Trophoblast cell (in vitro differentiated cells and primary cell): Measurements from ENCODE around the gene COPS6.

Experiments used
- DNase-seq, 2 donors: peaks; one replicate each; pipeline ENCODE4 v3.0.0-alpha.2; 2016
- H2AFZ ChIP-seq: 2 replicates; pipeline ENCODE4 v1.6.1; 2013; ENCODE audit warnings: low read length, moderate library complexity, mild to moderate bottlenecking; ENCODE audit not compliant: insufficient read depth, poor library complexity
- H2AK5ac ChIP-seq: 2 replicates; pipeline ENCODE4 v1.6.1; 2013; ENCODE audit warnings: mild to moderate bottlenecking, low read length
- H2BK120ac ChIP-seq: 2 replicates; pipeline ENCODE4 v1.6.1; 2013; ENCODE audit warnings: low read length, mild to moderate bottlenecking, moderate library complexity; ENCODE audit not compliant: insufficient read depth, poor library complexity
- H2BK12ac ChIP-seq: 2 replicates; pipeline ENCODE4 v1.6.1; 2013; ENCODE audit warnings: mild to moderate bottlenecking, low read length, moderate library complexity
- H2BK5ac ChIP-seq: 2 replicates; pipeline ENCODE4 v1.6.1; 2013; ENCODE audit warnings: low read length, low read depth, moderate library complexity, mild to moderate bottlenecking; ENCODE audit not compliant: poor library complexity
- H3K14ac ChIP-seq: 2 replicates; pipeline ENCODE4 v1.6.1; 2013; ENCODE audit warnings: mild to moderate bottlenecking, low read length
- H3K18ac ChIP-seq: 2 replicates; pipeline ENCODE4 v1.6.1; 2013; ENCODE audit warnings: mild to moderate bottlenecking, low read length
- H3K23ac ChIP-seq: 2 replicates; pipeline ENCODE4 v1.6.1; 2013; ENCODE audit warnings: low read length
- H3K27ac ChIP-seq: 2 replicates; pipeline ENCODE4 v1.5.1; 2013; ENCODE audit warnings: low read depth, mild to moderate bottlenecking, inconsistent platforms, low read length, moderate library complexity
- H3K27me3 ChIP-seq: 2 replicates; pipeline ENCODE4 v1.6.1; 2013; ENCODE audit warnings: inconsistent platforms, mild to moderate bottlenecking, low read length, moderate library complexity; ENCODE audit not compliant: insufficient read depth
- H3K36me3 ChIP-seq, 2 experiments: 1 replicate in 1 of 2; 2 replicates in 1 of 2; pipeline ENCODE4 v1.6.1; 2013; ENCODE audit warnings: low read length in 2 of 2, mild to moderate bottlenecking in 2 of 2, moderate library complexity in 1 of 2; ENCODE audit not compliant: insufficient read depth in 2 of 2, control insufficient read depth in 1 of 2
- H3K4ac ChIP-seq: 2 replicates; pipeline ENCODE4 v1.6.1; 2013; ENCODE audit warnings: low read depth, mild to moderate bottlenecking, low read length, moderate library complexity
- H3K4me1 ChIP-seq, 2 experiments: 1 replicate in 1 of 2; 2 replicates in 1 of 2; pipeline ENCODE4 v1.6.1; 2013; ENCODE audit warnings: low read length in 2 of 2, mild to moderate bottlenecking in 2 of 2, moderate library complexity in 1 of 2; ENCODE audit not compliant: insufficient read depth in 2 of 2, control insufficient read depth in 1 of 2
- H3K4me2 ChIP-seq: 2 replicates; pipeline ENCODE4 v1.6.1; 2013; ENCODE audit warnings: inconsistent platforms, mild to moderate bottlenecking, low read length, moderate library complexity
- H3K4me3 ChIP-seq: 2 replicates; pipeline ENCODE4 v1.5.1; 2013; ENCODE audit warnings: mild to moderate bottlenecking, low read depth, low read length, inconsistent platforms
- H3K79me1 ChIP-seq: one replicate; pipeline ENCODE4 v1.6.1; 2013; ENCODE audit warnings: low read length
- H3K79me2 ChIP-seq: 2 replicates; pipeline ENCODE4 v1.6.1; 2013; ENCODE audit warnings: low read length, mild to moderate bottlenecking; ENCODE audit not compliant: control insufficient read depth, insufficient read depth, poor library complexity
- H3K9ac ChIP-seq: 2 replicates; pipeline ENCODE4 v1.6.1; 2013; ENCODE audit warnings: mild to moderate bottlenecking, low read length
- H3K9me3 ChIP-seq: 2 replicates; pipeline ENCODE4 v1.6.1; 2013; ENCODE audit warnings: low read depth, mild to moderate bottlenecking, control low read depth, inconsistent platforms, low read length; ENCODE audit not compliant: insufficient read depth
- H4K12ac ChIP-seq: 2 replicates; pipeline ENCODE4 v1.6.1; 2013; ENCODE audit warnings: low read depth, mild to moderate bottlenecking, low read length, moderate library complexity
- H4K8ac ChIP-seq: 2 replicates; pipeline ENCODE4 v1.6.1; 2013; ENCODE audit warnings: low read depth, mild to moderate bottlenecking, low read length, moderate library complexity
- H4K91ac ChIP-seq: one replicate; pipeline ENCODE4 v1.6.1; 2013; ENCODE audit warnings: low read depth, mild to moderate bottlenecking, low read length, moderate library complexity
- WGBS: extraction: QIAGEN DNeasy Blood & Tissue Kit; methylation state at CpG from one replicate; pipeline ENCODE4 v1.1.7; 2013; ENCODE audit warnings: missing lambda C conversion rate; ENCODE audit not compliant: insufficient read length, insufficient coverage; ENCODE audit errors: extremely low coverage; 5-methylcytosine and 5-hydroxymethylcytosine counted together

The COPS6 gene

DNA sequence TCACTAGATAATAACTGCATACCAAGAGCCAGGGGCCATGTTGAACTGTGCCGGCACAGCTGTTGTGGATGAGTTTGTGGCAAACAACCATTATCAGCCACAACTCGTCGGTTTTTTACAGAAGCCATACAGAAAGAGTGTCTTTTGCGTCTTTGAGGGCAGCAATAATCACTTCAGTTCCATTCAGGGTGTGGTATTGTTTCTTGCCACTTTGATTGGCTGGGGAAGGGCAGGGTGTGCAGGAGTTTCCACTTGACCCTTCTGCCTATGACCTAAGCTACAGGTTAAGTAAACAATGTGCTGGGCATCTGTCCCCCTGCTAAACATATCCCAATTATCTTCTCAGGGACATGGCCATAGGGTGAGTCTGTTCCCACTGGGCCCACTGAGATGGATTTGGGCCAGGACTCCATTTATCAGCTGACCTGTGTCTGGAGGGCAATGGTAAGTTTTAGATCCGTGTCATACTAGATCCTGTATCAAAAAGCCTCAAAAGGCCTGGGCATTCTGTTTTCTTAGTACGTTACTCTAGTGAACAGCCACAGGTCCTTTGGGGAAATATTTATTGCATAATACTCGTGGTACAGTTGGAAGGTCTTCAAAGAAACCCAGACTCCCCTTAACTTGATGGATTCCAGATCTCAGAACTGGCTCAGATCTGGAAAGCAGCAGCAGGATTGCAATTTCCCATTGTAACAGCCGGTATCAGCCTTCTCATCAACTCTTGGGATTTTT lies 23.1 kb upstream of the COPS6 start:
- Histone ChIP-seq H3K14ac (no peak overlapping the region), H3K23ac (no peak overlapping the region), H3K18ac (no peak overlapping the region), H4K12ac (no peak overlapping the region), H4K8ac (no peak overlapping the region), H3K4me1 (peaks cover 2 to 7% of the 10 kb centered on the region in 2 experiments), H3K79me2 (no peaks in the 10 kb centered on the region), H2BK5ac (no peak overlapping the region), H3K4ac (no peak overlapping the region), H3K4me3 (no peak overlapping the region), H3K36me3 (peaks cover 41 to 43% of the 10 kb centered on the region in 2 experiments), H3K9me3 (peaks cover 4% of the 10 kb centered on the region), H2AK5ac (no peak overlapping the region), H3K9ac (no peak overlapping the region), H3K27me3 (no peaks in the 10 kb centered on the region), H2BK12ac (no peak overlapping the region), H2BK120ac (no peak overlapping the region), H3K4me2 (peak overlapping the region; percentile 32), H2AFZ (no peak overlapping the region), H3K27ac (no peak overlapping the region), H4K91ac (no peak overlapping the region), H3K79me1 (no peaks in the 10 kb centered on the region)
- WGBS: no CpG with 5 or more reads among the region's 8 CpGs
- DNase-seq: no peak

DNA sequence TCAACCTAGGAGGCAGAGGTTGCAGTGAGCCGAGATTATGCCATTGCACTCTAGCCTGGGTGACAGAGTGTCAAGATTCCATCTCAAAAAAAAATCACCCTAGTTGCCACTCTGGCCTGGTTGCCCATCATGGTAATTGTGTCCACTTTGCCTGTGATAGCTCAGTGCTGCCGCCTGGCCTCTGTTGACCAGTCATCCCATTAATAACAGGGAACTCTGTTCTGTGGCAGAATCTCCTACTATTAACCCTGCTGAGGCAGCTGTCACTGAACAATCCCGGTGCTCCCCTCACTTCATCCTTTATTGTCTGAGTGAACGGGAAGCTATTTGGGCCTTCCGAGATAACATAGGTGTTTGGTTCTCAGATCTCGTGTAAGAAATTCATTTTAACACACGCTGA lies 21.8 kb upstream of the COPS6 start:
- WGBS: no CpG with 5 or more reads among the region's 7 CpGs
- peaks cover 2 to 7% of the 10 kb centered on the region in 2 experiments for H3K4me1 ChIP-seq
- H4K91ac ChIP-seq: no peak overlapping the region
- H4K12ac ChIP-seq: no peak overlapping the region
- peaks cover 42 to 45% of the 10 kb centered on the region in 2 experiments for H3K36me3 ChIP-seq
- no peak overlapping the region for H3K23ac ChIP-seq
- no peak overlapping the region for H2BK12ac ChIP-seq
- DNase-seq: no peak
- H2AK5ac ChIP-seq: no peak overlapping the region
- no peak overlapping the region for H3K18ac ChIP-seq
- H3K4ac ChIP-seq: no peak overlapping the region
- no peaks in the 10 kb centered on the region for H3K79me1 ChIP-seq
- no peak overlapping the region for H3K27ac ChIP-seq
- H2BK5ac ChIP-seq: no peak overlapping the region
- no peaks in the 10 kb centered on the region for H3K27me3 ChIP-seq
- H3K9ac ChIP-seq: no peak overlapping the region
- H3K9me3 ChIP-seq: peaks cover 16% of the 10 kb centered on the region
- no peak overlapping the region for H2AFZ ChIP-seq
- H3K4me2 ChIP-seq: no peak overlapping the region
- H2BK120ac ChIP-seq: no peak overlapping the region
- no peak overlapping the region for H4K8ac ChIP-seq
- no peak overlapping the region for H3K14ac ChIP-seq
- no peak overlapping the region for H3K4me3 ChIP-seq
- no peaks in the 10 kb centered on the region for H3K79me2 ChIP-seq

DNA sequence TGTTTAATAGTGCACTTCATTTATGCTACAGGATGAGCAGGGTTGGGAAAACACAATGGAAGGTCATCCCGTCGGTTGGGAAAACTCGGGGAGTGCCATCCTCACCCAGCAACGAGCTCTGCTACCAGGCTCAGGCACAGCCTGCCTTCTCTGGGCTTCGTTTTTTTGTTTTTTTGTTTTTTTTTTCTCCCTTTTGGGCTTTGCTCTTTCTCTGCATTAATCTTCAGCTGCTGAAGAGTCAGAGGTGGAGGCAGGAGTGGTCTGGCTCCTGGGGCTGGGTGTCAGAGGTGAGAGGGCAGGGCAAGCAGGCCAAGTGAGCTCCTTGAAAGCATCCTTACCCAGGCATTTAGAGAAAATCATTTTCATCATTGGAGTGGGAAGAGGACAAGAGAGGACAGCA lies 18.8 kb upstream of the COPS6 start:
- no CpG with 5 or more reads among the region's 5 CpGs for WGBS
- H2BK5ac ChIP-seq: no peak overlapping the region
- peaks cover 2 to 7% of the 10 kb centered on the region in 2 experiments for H3K4me1 ChIP-seq
- H2BK120ac ChIP-seq: no peak overlapping the region
- no peak overlapping the region for H4K12ac ChIP-seq
- peaks cover 30% of the 10 kb centered on the region for H3K9me3 ChIP-seq
- H3K4ac ChIP-seq: no peak overlapping the region
- no peaks in the 10 kb centered on the region for H3K79me2 ChIP-seq
- H3K4me2 ChIP-seq: no peak overlapping the region
- no peak overlapping the region for H4K8ac ChIP-seq
- no peak overlapping the region for H2AK5ac ChIP-seq
- no peaks in the 10 kb centered on the region for H3K27me3 ChIP-seq
- H3K18ac ChIP-seq: no peak overlapping the region
- no peak overlapping the region for H3K9ac ChIP-seq
- no peak overlapping the region for H2BK12ac ChIP-seq
- no peaks in the 10 kb centered on the region for H3K79me1 ChIP-seq
- no peak overlapping the region for H2AFZ ChIP-seq
- H3K4me3 ChIP-seq: no peak overlapping the region
- no peak overlapping the region for H3K27ac ChIP-seq
- no peak for DNase-seq
- H4K91ac ChIP-seq: no peak overlapping the region
- peaks cover 55 to 58% of the 10 kb centered on the region in 2 experiments for H3K36me3 ChIP-seq
- H3K23ac ChIP-seq: no peak overlapping the region
- no peak overlapping the region for H3K14ac ChIP-seq

- Histone ChIP-seq H3K23ac (no peak overlapping the region), H2AFZ (no peak overlapping the region), H3K14ac (no peak overlapping the region), H3K36me3 (peaks cover 66 to 70% of the 10 kb centered on the region in 2 experiments), H3K9ac (no peak overlapping the region), H3K79me2 (no peaks in the 10 kb centered on the region), H3K79me1 (no peaks in the 10 kb centered on the region), H3K4ac (no peak overlapping the region), H4K8ac (no peak overlapping the region), H2BK12ac (no peak overlapping the region), H3K4me3 (no peak overlapping the region), H2BK5ac (no peak overlapping the region), H3K4me2 (no peak overlapping the region), H4K12ac (no peak overlapping the region), H2BK120ac (no peak overlapping the region), H3K27me3 (no peaks in the 10 kb centered on the region), H3K9me3 (peaks cover 36% of the 10 kb centered on the region), H3K27ac (no peak overlapping the region), H3K18ac (no peak overlapping the region), H4K91ac (no peak overlapping the region), H2AK5ac (no peak overlapping the region), H3K4me1 (peaks cover 0 to under 1% of the 10 kb centered on the region in 2 experiments)
- peak; percentile 51 to 62 for DNase-seq
- no CpG with 5 or more reads among the region's 11 CpGs for WGBS
These were observed 17.6 kb upstream of the COPS6 start for GRCh38 chr7:100071018-100071723.
